A549 (cell line): ENCODE measurements around the gene UBA52.

Experiments
- REST ChIP-seq: fragments of 200-600 bp; sonication (generic); IDR thresholded peaks from 2 replicates; pipeline ENCODE4 v1.6.1; 2016; ENCODE audit warnings: antibody characterized with exemption, mild to moderate bottlenecking, moderate library complexity
- ZC3H11A ChIP-seq: fragments of 450-650 bp; IDR thresholded peaks from 2 replicates; pipeline ENCODE4 v1.6.1; 2014; ENCODE audit warnings: antibody characterized with exemption, mild to moderate bottlenecking

GRCh38 chr19:18610556-18611326 is 39.1 kb downstream of the UBA52 start:
- TF ChIP-seq REST (no peak), ZC3H11A (no peak)
